ENCODE measurements around the gene TMEM229A. TPM values are rescaled to one million over a fixed set of nuclear protein-coding genes. Genes with fewer than 3 reads are reported as not detected.
"Not testable (repeated sequence)": the region's sequence is repeated elsewhere in the genome, so short reads cannot be mapped to it uniquely, and the experiment has no call there.

Gene TMEM229A
- total RNA-seq (under 1 TPM in 2 of 7 donors, not detected in 5; 0.17 to 0.33 TPM), polyA plus RNA-seq (under 1 TPM in 1 of 3 donors, not detected in 2; 0.06 TPM)
- long read RNA-seq, donor 1, partial matches to known transcripts = 0 of 1 reads
- long read RNA-seq, donor 1, other reads (novel, unspliced or antisense) = 0 of 1 reads
- long read RNA-seq, donor 2, partial matches to known transcripts = 0 of 1 reads
- long read RNA-seq, donor 2, other reads (novel, unspliced or antisense) = 0 of 1 reads

DNA sequence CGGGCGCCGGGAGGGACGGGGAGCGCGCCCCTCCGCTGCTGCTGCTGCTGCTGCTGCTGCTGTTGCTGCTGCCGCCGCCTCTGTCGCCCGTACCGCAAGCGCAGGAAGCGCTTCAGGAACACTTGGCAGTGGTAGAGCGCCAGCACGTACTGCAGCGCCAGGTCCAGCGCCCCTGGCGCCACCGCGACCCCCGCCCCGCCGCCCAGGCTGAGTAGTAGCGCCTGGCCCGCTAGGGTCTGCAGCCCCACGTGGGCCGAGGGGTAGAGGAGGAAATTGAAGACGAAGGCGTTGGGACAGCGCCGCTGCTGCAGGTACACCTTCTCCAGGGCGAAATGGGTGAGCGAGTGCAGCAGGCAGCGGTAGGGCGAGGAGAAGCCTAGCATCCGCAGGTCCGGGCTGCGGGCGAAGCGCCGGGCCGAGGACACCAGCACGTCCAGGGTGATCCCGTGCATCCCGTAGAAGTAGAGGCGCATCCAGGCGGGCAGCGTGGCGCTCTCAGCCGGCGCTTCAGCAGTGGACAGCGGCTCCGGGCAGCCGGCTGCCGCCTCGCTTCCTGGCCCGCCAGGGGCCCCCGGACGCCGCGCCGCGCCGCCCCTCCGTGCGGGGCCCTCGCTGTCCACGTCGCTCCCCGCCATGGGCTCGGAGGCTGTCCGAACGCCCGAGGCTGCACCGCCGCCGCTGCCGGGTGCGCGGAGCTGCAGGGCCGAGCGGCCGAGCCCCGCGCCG is at the start of gene TMEM229A:
TMEM229A (minus strand) TSS at position 699 of the 726 bp plus-strand sequence; CDS start at position 635, 64 bp downstream.
- intact Hi-C loops (cut with DNase I; ENCODE audit: low total_unique reads) = no loop called here
- peak; percentile 73 for DNase-seq
- no peak within 1 kb of the TSS for H3K27ac ChIP-seq

DNA sequence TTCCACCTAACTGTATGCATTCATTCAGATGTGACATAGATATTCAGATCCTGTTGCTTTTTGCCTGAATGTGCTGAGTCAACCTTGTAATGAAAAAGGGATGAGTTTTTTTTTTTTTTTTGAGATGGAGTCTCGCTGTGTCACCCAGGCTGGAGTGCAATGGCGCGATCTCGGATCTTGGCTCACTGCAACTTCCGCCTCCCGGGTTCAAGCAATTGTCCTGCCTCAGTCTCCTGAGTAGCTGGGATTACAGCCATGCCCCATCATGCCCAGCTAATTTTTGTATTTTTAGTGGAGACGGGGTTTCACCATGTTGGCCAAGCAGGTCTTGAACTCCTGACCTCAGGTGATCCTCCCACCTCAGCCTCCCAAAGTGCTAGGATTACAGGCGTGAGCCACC is 49.4 kb upstream of the TMEM229A start:
- DNase-seq; H3K4me3 ChIP-seq; H3K27ac ChIP-seq; intact Hi-C loops (cut with DNase I; ENCODE audit: low total_unique reads); H3K27me3 ChIP-seq (replicated peaks in 1 of 7); H3K36me3 ChIP-seq; H3K4me1 ChIP-seq; H3K9me3 ChIP-seq: not testable (repeated sequence)
- WGBS, 5 donors = 88 to 98% (median 92%) methylated on average over 8 of the region's 8 CpGs

More for the DNA sequence above, at the start of gene TMEM229A:
- WGBS, 5 donors = 1 to 5% (median 2%) methylated on average over 18 to 87 of the region's 87 CpGs; no CpG with 5 or more reads in 1 of the 5 donors
- H3K27me3 ChIP-seq (replicated peaks in 1 of 7) = peaks cover 0 to 70% (median 37%) of the 10 kb centered on the region in 7 donors
- H3K9me3 ChIP-seq = no peaks in the 10 kb centered on the region
- TF ChIP-seq POLR2A (IDR thresholded peaks at IDR 0.05) (no peak), CTCF (IDR thresholded peaks at IDR 0.05 in 8 of 11, conservative IDR thresholded peaks at IDR 0.05 in 3 of 11) (no peak), POLR2AphosphoS5 (IDR thresholded peaks at IDR 0.05) (no peak)
- H3K4me1 ChIP-seq = peaks cover 7 to 22% (median 18%) of the 10 kb centered on the region in 6 donors
- H3K4me3 ChIP-seq = peak within 1 kb of the TSS; percentile 20 to 64 (median 36)
- no peaks in the 10 kb centered on the region for H3K36me3 ChIP-seq

GRCh38 chr7:124077546-124077945 is 44.7 kb upstream of the TMEM229A start:
- Histone ChIP-seq H3K27me3 (replicated peaks in 1 of 7) (no peaks in the 10 kb centered on the region), H3K4me1 (no peaks in the 10 kb centered on the region), H3K9me3 (peaks cover 0 to 7% (median 0%) of the 10 kb centered on the region in 8 donors), H3K36me3 (no peaks in the 10 kb centered on the region), H3K27ac (no peak overlapping the region), H3K4me3 (no peak overlapping the region)
- DNase-seq = no peak
- 54 to 90% (median 75%) methylated on average over 3 of the region's 3 CpGs for WGBS, 5 donors
- intact Hi-C loops (cut with DNase I; ENCODE audit: low total_unique reads) = no loop called here
- TF ChIP-seq CTCF (IDR thresholded peaks at IDR 0.05 in 8 of 11, conservative IDR thresholded peaks at IDR 0.05 in 3 of 11) = no peak
- TF ChIP-seq POLR2AphosphoS5 (IDR thresholded peaks at IDR 0.05) = no peak
- TF ChIP-seq POLR2A (IDR thresholded peaks at IDR 0.05) = no peak

- no peak for DNase-seq
- TF ChIP-seq POLR2AphosphoS5 (IDR thresholded peaks at IDR 0.05) (no peak), POLR2A (IDR thresholded peaks at IDR 0.05) (no peak), CTCF (IDR thresholded peaks at IDR 0.05 in 8 of 11, conservative IDR thresholded peaks at IDR 0.05 in 3 of 11) (no peak)
- H3K36me3 ChIP-seq = no peaks in the 10 kb centered on the region
- H3K4me3 ChIP-seq = no peak overlapping the region
- no peaks in the 10 kb centered on the region for H3K27me3 ChIP-seq (replicated peaks in 1 of 7)
- H3K27ac ChIP-seq = no peak overlapping the region
- H3K9me3 ChIP-seq = peaks cover 0 to 7% (median 0%) of the 10 kb centered on the region in 8 donors
- intact Hi-C loops (cut with DNase I; ENCODE audit: low total_unique reads) = no loop called here
- no peaks in the 10 kb centered on the region for H3K4me1 ChIP-seq
Measured at GRCh38 chr7:124076841-124077240, 44.0 kb upstream of the TMEM229A start.

Measured in spleen (tissue), 13 donors.